ENCODE measurements around the gene IL17REL. TPM values are rescaled to one million over a fixed set of nuclear protein-coding genes. Genes with fewer than 3 reads are reported as not detected.
A peak's percentile ranks its signal among the peaks of the same experiment; 100 is the strongest.
"Not testable (repeated sequence)": the region's sequence is repeated elsewhere in the genome, so short reads cannot be mapped to it uniquely, and the experiment has no call there.

The IL17REL gene
- total RNA-seq, 4 donors from 2014 or later, result 0.12 to 0.26 TPM; not detected in 2

GRCh38 chr22:49992921-49993648 is 19.5 kb downstream of the IL17REL start:
- Histone ChIP-seq H3K4me1 (no peaks in the 10 kb centered on the region), H3K27me3 (no peaks in the 10 kb centered on the region), H3K27ac (no peak overlapping the region), H3K36me3 (no peaks in the 10 kb centered on the region), H3K9me3 (peaks cover 0 to 9% of the 10 kb centered on the region in 2 donors), H3K4me3 (no peak overlapping the region)
- TF ChIP-seq CTCF (IDR thresholded peaks at IDR 0.05) (peak; percentile 34 to 68 (median 54)), POLR2A (IDR thresholded peaks at IDR 0.05) (no peak)
- DNase-seq, result peak in 1 of 2 donors; percentile 31
- intact Hi-C loops (cut with DNase I; ENCODE audit: low total_unique reads), result no loop called here

GRCh38 chr22:49991907-49992533 is 20.5 kb downstream of the IL17REL start:
- Histone ChIP-seq H3K36me3 (no peaks in the 10 kb centered on the region), H3K9me3 (peaks cover 0 to 9% of the 10 kb centered on the region in 2 donors), H3K4me3 (no peak overlapping the region), H3K4me1 (no peaks in the 10 kb centered on the region), H3K27me3 (no peaks in the 10 kb centered on the region), H3K27ac (no peak overlapping the region)
- intact Hi-C loops (cut with DNase I; ENCODE audit: low total_unique reads), result no loop called here
- TF ChIP-seq CTCF (IDR thresholded peaks at IDR 0.05) (no peak), POLR2A (IDR thresholded peaks at IDR 0.05) (no peak)
- DNase-seq, result no peak

GRCh38 chr22:49991167-49991566 is 21.4 kb downstream of the IL17REL start:
- no peaks in the 10 kb centered on the region for H3K36me3 ChIP-seq
- no peaks in the 10 kb centered on the region for H3K4me1 ChIP-seq
- DNase-seq, result no peak
- peaks cover 0 to 9% of the 10 kb centered on the region in 2 donors for H3K9me3 ChIP-seq
- H3K27ac ChIP-seq, result no peak overlapping the region
- intact Hi-C loops (cut with DNase I; ENCODE audit: low total_unique reads), result no loop called here
- no peaks in the 10 kb centered on the region for H3K27me3 ChIP-seq
- TF ChIP-seq POLR2A (IDR thresholded peaks at IDR 0.05) (no peak), CTCF (IDR thresholded peaks at IDR 0.05) (no peak)
- H3K4me3 ChIP-seq, result no peak overlapping the region

GRCh38 chr22:49989826-49990225 is 22.7 kb downstream of the IL17REL start:
- H3K9me3 ChIP-seq, result peaks cover 0 to 12% of the 10 kb centered on the region in 2 donors

GRCh38 chr22:49986325-49986724 is 26.2 kb downstream of the IL17REL start:
- intact Hi-C loops (cut with DNase I; ENCODE audit: low total_unique reads), result no loop called here
- TF ChIP-seq POLR2A (IDR thresholded peaks at IDR 0.05) (no peak), CTCF (IDR thresholded peaks at IDR 0.05) (no peak)
- H3K4me1 ChIP-seq, result peaks cover 0 to 5% of the 10 kb centered on the region in 2 donors

More at GRCh38 chr22:49989826-49990225, 22.7 kb downstream of the IL17REL start:
- H3K27ac ChIP-seq; H3K4me3 ChIP-seq; H3K36me3 ChIP-seq; H3K4me1 ChIP-seq; H3K27me3 ChIP-seq; intact Hi-C loops (cut with DNase I; ENCODE audit: low total_unique reads); DNase-seq: not testable (repeated sequence)

More at GRCh38 chr22:49986325-49986724, 26.2 kb downstream of the IL17REL start:
- Histone ChIP-seq H3K4me3 (no peak overlapping the region), H3K9me3 (peaks cover 0 to 10% of the 10 kb centered on the region in 2 donors), H3K27me3 (no peaks in the 10 kb centered on the region), H3K27ac (no peak overlapping the region), H3K36me3 (no peaks in the 10 kb centered on the region)
- no peak for DNase-seq
